Measurements from ENCODE around the gene TUBA4A.

TUBA4A gene

DNA sequence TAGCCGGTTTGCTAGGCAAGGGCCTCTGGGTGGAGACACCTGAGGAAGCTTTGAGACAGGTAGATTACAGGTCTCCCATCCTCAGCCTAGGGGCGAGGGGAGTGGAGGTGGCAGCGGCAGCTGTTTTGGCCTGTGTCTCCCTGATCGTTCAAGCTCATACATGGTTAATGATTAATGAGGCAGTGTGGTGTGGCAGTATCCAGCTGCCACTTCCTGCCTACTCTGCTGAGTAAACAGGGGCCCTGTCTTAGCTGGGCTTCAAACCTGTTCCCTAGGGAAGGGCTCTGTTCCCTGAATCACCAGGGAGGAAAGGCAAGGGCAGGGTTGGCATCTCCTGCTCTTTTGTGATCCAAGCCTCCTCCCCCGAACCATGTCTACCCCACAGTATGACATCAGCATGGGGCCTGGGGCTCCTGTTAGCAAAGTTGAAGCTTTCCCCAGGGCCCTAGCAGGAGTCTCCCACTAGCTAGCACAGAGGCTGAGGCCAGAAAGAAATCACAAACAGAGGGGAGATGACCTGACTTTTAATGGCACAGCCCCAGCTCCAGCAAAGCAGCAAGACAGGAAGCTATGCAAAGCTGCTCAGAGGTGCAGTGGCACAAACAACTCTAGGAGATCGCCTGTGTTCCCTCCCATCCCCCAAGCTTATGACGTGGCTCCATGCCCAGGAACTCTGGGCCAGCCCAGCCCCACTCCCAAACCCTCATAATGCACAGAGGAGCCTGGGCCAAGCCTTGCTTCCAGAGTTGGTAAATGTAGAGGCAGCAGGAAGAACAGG, 4.3 kb downstream of the TUBA4A start:
- H3K4me3 ChIP-seq (replicated peaks; ENCODE audit: insufficient read depth, low read length) = peak overlapping the region; percentile 2
- peak overlapping the region; percentile 84 for H3K27ac ChIP-seq (replicated peaks)
- TF ChIP-seq POLR2AphosphoS5 (IDR thresholded peaks at IDR 0.05; ENCODE audit: low read depth) (peak; percentile 34; the same call in 1 of the 2 replicates), GABPA (IDR thresholded peaks at IDR 0.05; ENCODE audit: low read depth) (no peak), SPI1 (IDR thresholded peaks at IDR 0.05; ENCODE audit: borderline replicate concordance, low read depth) (no peak; the same call in 1 of the 2 replicates)
- TF ChIP-seq, protein P1, sequence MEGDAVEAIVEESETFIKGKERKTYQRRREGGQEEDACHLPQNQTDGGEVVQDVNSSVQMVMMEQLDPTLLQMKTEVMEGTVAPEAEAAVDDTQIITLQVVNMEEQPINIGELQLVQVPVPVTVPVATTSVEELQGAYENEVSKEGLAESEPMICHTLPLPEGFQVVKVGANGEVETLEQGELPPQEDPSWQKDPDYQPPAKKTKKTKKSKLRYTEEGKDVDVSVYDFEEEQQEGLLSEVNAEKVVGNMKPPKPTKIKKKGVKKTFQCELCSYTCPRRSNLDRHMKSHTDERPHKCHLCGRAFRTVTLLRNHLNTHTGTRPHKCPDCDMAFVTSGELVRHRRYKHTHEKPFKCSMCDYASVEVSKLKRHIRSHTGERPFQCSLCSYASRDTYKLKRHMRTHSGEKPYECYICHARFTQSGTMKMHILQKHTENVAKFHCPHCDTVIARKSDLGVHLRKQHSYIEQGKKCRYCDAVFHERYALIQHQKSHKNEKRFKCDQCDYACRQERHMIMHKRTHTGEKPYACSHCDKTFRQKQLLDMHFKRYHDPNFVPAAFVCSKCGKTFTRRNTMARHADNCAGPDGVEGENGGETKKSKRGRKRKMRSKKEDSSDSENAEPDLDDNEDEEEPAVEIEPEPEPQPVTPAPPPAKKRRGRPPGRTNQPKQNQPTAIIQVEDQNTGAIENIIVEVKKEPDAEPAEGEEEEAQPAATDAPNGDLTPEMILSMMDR (IDR thresholded peaks at IDR 0.05; ENCODE audit: insufficient read depth, low read length) = no peak
- TF ChIP-seq, protein P2, sequence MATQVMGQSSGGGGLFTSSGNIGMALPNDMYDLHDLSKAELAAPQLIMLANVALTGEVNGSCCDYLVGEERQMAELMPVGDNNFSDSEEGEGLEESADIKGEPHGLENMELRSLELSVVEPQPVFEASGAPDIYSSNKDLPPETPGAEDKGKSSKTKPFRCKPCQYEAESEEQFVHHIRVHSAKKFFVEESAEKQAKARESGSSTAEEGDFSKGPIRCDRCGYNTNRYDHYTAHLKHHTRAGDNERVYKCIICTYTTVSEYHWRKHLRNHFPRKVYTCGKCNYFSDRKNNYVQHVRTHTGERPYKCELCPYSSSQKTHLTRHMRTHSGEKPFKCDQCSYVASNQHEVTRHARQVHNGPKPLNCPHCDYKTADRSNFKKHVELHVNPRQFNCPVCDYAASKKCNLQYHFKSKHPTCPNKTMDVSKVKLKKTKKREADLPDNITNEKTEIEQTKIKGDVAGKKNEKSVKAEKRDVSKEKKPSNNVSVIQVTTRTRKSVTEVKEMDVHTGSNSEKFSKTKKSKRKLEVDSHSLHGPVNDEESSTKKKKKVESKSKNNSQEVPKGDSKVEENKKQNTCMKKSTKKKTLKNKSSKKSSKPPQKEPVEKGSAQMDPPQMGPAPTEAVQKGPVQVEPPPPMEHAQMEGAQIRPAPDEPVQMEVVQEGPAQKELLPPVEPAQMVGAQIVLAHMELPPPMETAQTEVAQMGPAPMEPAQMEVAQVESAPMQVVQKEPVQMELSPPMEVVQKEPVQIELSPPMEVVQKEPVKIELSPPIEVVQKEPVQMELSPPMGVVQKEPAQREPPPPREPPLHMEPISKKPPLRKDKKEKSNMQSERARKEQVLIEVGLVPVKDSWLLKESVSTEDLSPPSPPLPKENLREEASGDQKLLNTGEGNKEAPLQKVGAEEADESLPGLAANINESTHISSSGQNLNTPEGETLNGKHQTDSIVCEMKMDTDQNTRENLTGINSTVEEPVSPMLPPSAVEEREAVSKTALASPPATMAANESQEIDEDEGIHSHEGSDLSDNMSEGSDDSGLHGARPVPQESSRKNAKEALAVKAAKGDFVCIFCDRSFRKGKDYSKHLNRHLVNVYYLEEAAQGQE (IDR thresholded peaks at IDR 0.05; ENCODE audit: insufficient replicate concordance, low read depth) = no peak
- peak in 1 of 2 experiments; percentile 95 for DNase-seq (ENCODE audit: low read depth in 1 of 2, low spot score in 1 of 2)
- no peaks in the 10 kb centered on the region for H3K27me3 ChIP-seq (ENCODE audit: insufficient read depth, poor library complexity, severe bottlenecking)

DNA sequence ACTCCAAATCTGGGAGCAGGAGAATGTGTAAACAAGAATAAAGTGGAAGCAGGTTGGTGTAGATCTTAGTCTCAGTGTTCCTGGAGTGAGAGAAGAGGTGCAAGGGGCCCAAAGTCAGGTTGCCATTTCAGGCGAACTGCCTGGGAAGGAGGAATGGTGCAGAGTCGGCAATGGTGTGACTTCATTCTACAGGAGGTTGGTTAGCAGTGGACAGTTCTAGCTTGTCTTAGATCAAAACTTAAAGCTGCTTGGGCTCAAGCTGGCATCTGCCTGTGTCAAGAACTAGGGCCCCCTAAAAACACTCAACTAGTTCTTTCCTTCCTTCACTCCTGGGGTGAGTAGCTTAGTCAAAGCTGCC, 4.9 kb downstream of the TUBA4A start:
- TF ChIP-seq POLR2AphosphoS5 (IDR thresholded peaks at IDR 0.05; ENCODE audit: low read depth) (no peak), GABPA (IDR thresholded peaks at IDR 0.05; ENCODE audit: low read depth) (no peak), SPI1 (IDR thresholded peaks at IDR 0.05; ENCODE audit: borderline replicate concordance, low read depth) (no peak)
- TF ChIP-seq, protein P2 (IDR thresholded peaks at IDR 0.05; ENCODE audit: insufficient replicate concordance, low read depth) = no peak
- TF ChIP-seq, protein P1 (IDR thresholded peaks at IDR 0.05; ENCODE audit: insufficient read depth, low read length) = no peak
- no peak for DNase-seq (ENCODE audit: low read depth in 1 of 2, low spot score in 1 of 2)
- H3K27me3 ChIP-seq (ENCODE audit: insufficient read depth, poor library complexity, severe bottlenecking) = no peaks in the 10 kb centered on the region
- peak overlapping the region; percentile 84 for H3K27ac ChIP-seq (replicated peaks)
- H3K4me3 ChIP-seq (replicated peaks; ENCODE audit: insufficient read depth, low read length) = peak overlapping the region; percentile 2; the same call in 1 of the 2 replicates

DNA sequence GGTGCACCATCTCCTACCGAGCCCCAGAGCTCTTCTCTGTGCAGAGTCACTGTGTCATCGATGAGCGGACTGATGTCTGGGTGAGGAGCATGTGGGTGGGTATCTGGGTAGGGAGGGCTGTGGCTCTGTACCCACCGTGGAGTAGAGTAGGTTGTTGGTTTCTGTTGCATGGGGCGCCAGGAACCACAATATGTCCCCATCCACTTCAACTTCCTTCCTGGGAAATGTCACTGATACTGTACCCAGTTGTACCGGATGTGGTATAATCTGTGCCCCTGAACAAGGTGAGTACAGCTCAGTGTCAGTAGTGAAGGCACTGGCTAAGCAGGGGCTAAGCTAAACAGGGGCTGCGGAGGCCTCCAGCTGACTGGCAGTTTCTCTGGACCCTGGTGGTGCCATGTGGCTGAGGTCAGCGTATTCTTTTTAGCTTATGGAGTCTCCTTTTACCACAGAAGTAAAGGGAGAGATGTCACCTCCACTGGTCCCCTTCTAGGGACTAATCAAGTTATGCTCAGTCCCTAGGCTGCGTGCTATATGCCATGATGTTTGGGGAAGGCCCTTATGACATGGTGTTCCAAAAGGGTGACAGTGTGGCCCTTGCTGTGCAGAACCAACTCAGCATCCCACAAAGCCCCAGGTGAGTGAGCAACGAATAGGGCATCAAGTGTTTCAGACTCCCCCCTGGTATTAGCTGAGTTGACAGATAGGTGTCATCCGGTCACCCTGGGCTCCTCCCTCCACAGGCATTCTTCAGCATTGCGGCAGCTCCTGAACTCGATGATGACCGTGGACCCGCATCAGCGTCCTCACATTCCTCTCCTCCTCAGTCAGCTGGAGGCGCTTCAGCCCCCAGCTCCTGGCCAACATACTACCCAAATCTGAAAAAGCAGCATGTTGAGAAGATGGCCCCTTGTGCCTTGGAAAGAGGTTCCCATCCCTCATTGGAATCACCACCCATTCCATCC, 5.8 kb downstream of the TUBA4A start:
- Histone ChIP-seq H3K27me3 (ENCODE audit: insufficient read depth, poor library complexity, severe bottlenecking) (no peaks in the 10 kb centered on the region), H3K4me3 (replicated peaks; ENCODE audit: insufficient read depth, low read length) (no peak overlapping the region; the same call in 1 of the 2 replicates), H3K27ac (replicated peaks) (peak overlapping the region; percentile 84)
- TF ChIP-seq, protein P1 (IDR thresholded peaks at IDR 0.05; ENCODE audit: insufficient read depth, low read length) = no peak
- TF ChIP-seq SPI1 (IDR thresholded peaks at IDR 0.05; ENCODE audit: borderline replicate concordance, low read depth) (peak; percentile 74; the same call in 1 of the 2 replicates), POLR2AphosphoS5 (IDR thresholded peaks at IDR 0.05; ENCODE audit: low read depth) (peak; percentile 88), GABPA (IDR thresholded peaks at IDR 0.05; ENCODE audit: low read depth) (peak; percentile 66)
- TF ChIP-seq, protein P2 (IDR thresholded peaks at IDR 0.05; ENCODE audit: insufficient replicate concordance, low read depth) = no peak
- peak in 1 of 2 experiments; percentile 86 for DNase-seq (ENCODE audit: low read depth in 1 of 2, low spot score in 1 of 2)
